Jurkat, Clone E6-1 (cell line): Measurements from ENCODE around the gene PDE9A.
A peak's percentile ranks its signal among the peaks of the same experiment; 100 is the strongest.

Source experiments
- DNase-seq: peaks from one replicate; pipeline ENCODE4 v3.0.0-alpha.2; 2011; ENCODE audit warnings: low read depth, low spot score
- H3K4me3 ChIP-seq: 2 replicates; pipeline ENCODE4 v1.5.1; 2011; ENCODE audit warnings: mild to moderate bottlenecking, low read length, control low read depth, moderate library complexity

Gene PDE9A

GRCh38 chr21:42639646-42640152 lies 13.7 kb upstream of the PDE9A start:
- no peak overlapping the region for H3K4me3 ChIP-seq
- no peak for DNase-seq

GRCh38 chr21:42640486-42640885 lies 12.9 kb upstream of the PDE9A start:
- no peak overlapping the region for H3K4me3 ChIP-seq
- DNase-seq: no peak

- no peak for DNase-seq
- H3K4me3 ChIP-seq: no peak overlapping the region
These were observed 11.9 kb upstream of the PDE9A start for GRCh38 chr21:42641311-42642218.

- no peak for DNase-seq
- H3K4me3 ChIP-seq: no peak overlapping the region
These were observed 11.1 kb upstream of the PDE9A start for GRCh38 chr21:42642219-42642745.

GRCh38 chr21:42644223-42645208 lies 8.9 kb upstream of the PDE9A start:
- H3K4me3 ChIP-seq: no peak overlapping the region
- DNase-seq: no peak

- no peak for DNase-seq
- H3K4me3 ChIP-seq: no peak overlapping the region
These were observed 8.0 kb upstream of the PDE9A start for GRCh38 chr21:42645211-42646075.

GRCh38 chr21:42646076-42646825 lies 7.2 kb upstream of the PDE9A start:
- no peak for DNase-seq
- H3K4me3 ChIP-seq: no peak overlapping the region

GRCh38 chr21:42646836-42647235 lies 6.6 kb upstream of the PDE9A start:
- no peak for DNase-seq
- no peak overlapping the region for H3K4me3 ChIP-seq

- no peak for DNase-seq
- no peak overlapping the region for H3K4me3 ChIP-seq
These were observed 4.8 kb upstream of the PDE9A start for GRCh38 chr21:42648606-42649005.

- H3K4me3 ChIP-seq: no peak overlapping the region
- DNase-seq: no peak
These were observed 4.0 kb upstream of the PDE9A start for GRCh38 chr21:42649122-42650032.

GRCh38 chr21:42650033-42650370 lies 3.4 kb upstream of the PDE9A start:
- H3K4me3 ChIP-seq: no peak overlapping the region
- no peak for DNase-seq

GRCh38 chr21:42650441-42651421 lies 2.7 kb upstream of the PDE9A start:
- DNase-seq: no peak
- no peak overlapping the region for H3K4me3 ChIP-seq

- DNase-seq: no peak
- no peak overlapping the region for H3K4me3 ChIP-seq
These were observed 1.7 kb upstream of the PDE9A start for GRCh38 chr21:42651515-42652401.

- peak overlapping the region; percentile 29 for H3K4me3 ChIP-seq
- no peak for DNase-seq
These were observed 742 bp upstream of the PDE9A start for GRCh38 chr21:42652527-42653230.
